Hepatocyte (in vitro differentiated cells): Measurements from ENCODE around the gene MRTFB. TPM values are rescaled to one million over a fixed set of nuclear protein-coding genes. Genes with fewer than 3 reads are reported as not detected.

Experiments used
- DNase-seq: peaks from one replicate; pipeline ENCODE4 v3.0.0-alpha.2; 2016; ENCODE audit warnings: low spot score
- H2AFZ ChIP-seq: fragments of 200-600 bp; sonication (generic); 2 replicates; pipeline ENCODE4 v1.6.0; 2016; ENCODE audit warnings: antibody characterized with exemption, mild to moderate bottlenecking
- H3K27ac ChIP-seq: fragments of 200-600 bp; sonication (generic); 2 replicates; pipeline ENCODE4 v1.5.1; 2016; ENCODE audit warnings: mild to moderate bottlenecking
- H3K27me3 ChIP-seq: fragments of 200-600 bp; sonication (generic); 2 replicates; pipeline ENCODE4 v1.6.1; 2016
- H3K36me3 ChIP-seq: fragments of 200-600 bp; sonication (generic); replicated peaks from 2 replicates; pipeline ENCODE4 v1.5.1; 2016; ENCODE audit warnings: low read depth; ENCODE audit not compliant: insufficient read depth
- H3K4me1 ChIP-seq: fragments of 200-600 bp; sonication (generic); 2 replicates; pipeline ENCODE4 v1.5.1; 2016; ENCODE audit warnings: mild to moderate bottlenecking, moderate library complexity; ENCODE audit not compliant: insufficient read depth
- H3K4me2 ChIP-seq: fragments of 200-600 bp; sonication (generic); 2 replicates; pipeline ENCODE4 v1.6.0; 2016
- H3K4me3 ChIP-seq: fragments of 200-600 bp; sonication (generic); 2 replicates; pipeline ENCODE4 v1.5.1; 2016; ENCODE audit warnings: mild to moderate bottlenecking
- H3K79me2 ChIP-seq: fragments of 200-600 bp; sonication (generic); 2 replicates; pipeline ENCODE4 v1.6.0; 2017; ENCODE audit warnings: mild to moderate bottlenecking
- H3K9me2 ChIP-seq: fragments of 200-600 bp; sonication (generic); replicated peaks from 2 replicates; pipeline ENCODE4 v1.6.0; 2017; ENCODE audit warnings: mild to moderate bottlenecking; ENCODE audit not compliant: insufficient read depth
- H3K9me3 ChIP-seq: fragments of 200-600 bp; sonication (generic); 2 replicates; pipeline ENCODE4 v1.5.1; 2016; ENCODE audit warnings: low read depth, mild to moderate bottlenecking
- H4K20me1 ChIP-seq: fragments of 200-600 bp; sonication (generic); 2 replicates; pipeline ENCODE4 v1.6.0; 2016; ENCODE audit warnings: mild to moderate bottlenecking; ENCODE audit not compliant: insufficient read depth, poor library complexity, severe bottlenecking
- CTCF ChIP-seq: fragments of 200-600 bp; sonication (generic); IDR thresholded peaks from 2 replicates; pipeline ENCODE4 v1.5.1; 2016; ENCODE audit warnings: antibody characterized with exemption, mild to moderate bottlenecking; ENCODE audit not compliant: poor library complexity
- EZH2 ChIP-seq: fragments of 200-600 bp; sonication (generic); IDR thresholded peaks from 2 replicates; pipeline ENCODE4 v1.6.1; 2016; ENCODE audit warnings: antibody characterized with exemption, mild to moderate bottlenecking, borderline replicate concordance
- EZH2phosphoT487 ChIP-seq: fragments of 200-600 bp; sonication (generic); IDR thresholded peaks from one replicate; pipeline ENCODE4 v1.6.1; 2018; ENCODE audit warnings: antibody characterized with exemption, mild to moderate bottlenecking, low read depth, moderate library complexity; ENCODE audit not compliant: unreplicated experiment, severe bottlenecking
- WGBS: methylation state at CpG from one replicate; pipeline ENCODE4 v1.1.6; 2016; ENCODE audit warnings: low lambda C conversion rate; ENCODE audit errors: missing lambda C conversion rate; 5-methylcytosine and 5-hydroxymethylcytosine counted together
- polyA plus RNA-seq: library from polyadenylated mRNA; unstranded; fragments of >200 nt; fragmentation: Nextera tagmentation; extraction: Ambion mirVana; gene quantifications from 2 replicates; pipeline ENCODE4 v1.2.1, GENCODE V29; 2016
- total RNA-seq: library from RNA; depleted of rRNA; stranded (reverse); fragments of >200 nt; gene quantifications from 2 replicates; pipeline ENCODE4 v1.2.3, GENCODE V29; 2014

Gene MRTFB
- total and polyA plus RNA-seq, 2 experiments from 2014 or later, result 10.9 to 27.9 TPM

- Histone ChIP-seq H2AFZ (no peak overlapping the region), H3K4me1 (no peaks in the 10 kb centered on the region), H3K79me2 (no peaks in the 10 kb centered on the region), H3K27me3 (no peaks in the 10 kb centered on the region), H4K20me1 (no peaks in the 10 kb centered on the region), H3K9me3 (no peaks in the 10 kb centered on the region), H3K4me3 (no peak overlapping the region), H3K36me3 (no peaks in the 10 kb centered on the region), H3K9me2 (no peaks in the 10 kb centered on the region), H3K27ac (no peak overlapping the region), H3K4me2 (no peak overlapping the region)
- TF ChIP-seq EZH2phosphoT487 (no peak), EZH2 (no peak), CTCF (no peak)
- no peak for DNase-seq
- 89% methylated on average over 5 of the region's 5 CpGs for WGBS
These were observed 177.7 kb downstream of the MRTFB start for GRCh38 chr16:14248791-14249190.

- no peaks in the 10 kb centered on the region for H3K27me3 ChIP-seq
- no peak overlapping the region for H2AFZ ChIP-seq
- peak; percentile 40 for DNase-seq
- WGBS, result 72% methylated on average over 7 of the region's 7 CpGs
- H3K4me3 ChIP-seq, result no peak overlapping the region
- TF ChIP-seq CTCF, result peak; percentile 89
- TF ChIP-seq EZH2, result no peak
- no peaks in the 10 kb centered on the region for H4K20me1 ChIP-seq
- no peak overlapping the region for H3K27ac ChIP-seq
- no peaks in the 10 kb centered on the region for H3K36me3 ChIP-seq
- H3K9me3 ChIP-seq, result no peaks in the 10 kb centered on the region
- no peak overlapping the region for H3K4me2 ChIP-seq
- no peaks in the 10 kb centered on the region for H3K4me1 ChIP-seq
- H3K9me2 ChIP-seq, result no peaks in the 10 kb centered on the region
- no peaks in the 10 kb centered on the region for H3K79me2 ChIP-seq
These were observed 178.3 kb downstream of the MRTFB start for GRCh38 chr16:14249291-14250032.

- H3K4me2 ChIP-seq, result no peak overlapping the region
- no peaks in the 10 kb centered on the region for H3K27me3 ChIP-seq
- no peaks in the 10 kb centered on the region for H3K9me3 ChIP-seq
- no peaks in the 10 kb centered on the region for H4K20me1 ChIP-seq
- no peaks in the 10 kb centered on the region for H3K79me2 ChIP-seq
- no peak for DNase-seq
- H3K9me2 ChIP-seq, result no peaks in the 10 kb centered on the region
- H3K27ac ChIP-seq, result no peak overlapping the region
- no peak overlapping the region for H3K4me3 ChIP-seq
- WGBS, result 100% methylated on average over 2 of the region's 2 CpGs
- H3K4me1 ChIP-seq, result no peaks in the 10 kb centered on the region
- H3K36me3 ChIP-seq, result no peaks in the 10 kb centered on the region
- TF ChIP-seq EZH2phosphoT487 (no peak), CTCF (no peak), EZH2 (no peak)
- H2AFZ ChIP-seq, result no peak overlapping the region
These were observed 180.3 kb downstream of the MRTFB start for GRCh38 chr16:14251419-14251818.

GRCh38 chr16:14252860-14253259 lies 181.7 kb downstream of the MRTFB start:
- no peak for TF ChIP-seq EZH2phosphoT487
- TF ChIP-seq CTCF, result no peak
- no peak for TF ChIP-seq EZH2
- no peak overlapping the region for H3K4me2 ChIP-seq

More at GRCh38 chr16:14252860-14253259, 181.7 kb downstream of the MRTFB start:
- H3K9me3 ChIP-seq, result no peaks in the 10 kb centered on the region
- H3K36me3 ChIP-seq, result no peaks in the 10 kb centered on the region
- no peaks in the 10 kb centered on the region for H3K79me2 ChIP-seq
- no peaks in the 10 kb centered on the region for H3K27me3 ChIP-seq
- no peak overlapping the region for H3K27ac ChIP-seq
- DNase-seq, result no peak
- H3K4me1 ChIP-seq, result no peaks in the 10 kb centered on the region
- H2AFZ ChIP-seq, result no peak overlapping the region
- H3K4me3 ChIP-seq, result no peak overlapping the region
- H3K9me2 ChIP-seq, result no peaks in the 10 kb centered on the region
- H4K20me1 ChIP-seq, result no peaks in the 10 kb centered on the region
